Measurements from ENCODE around the gene C2CD2. TPM values are rescaled to one million over a fixed set of nuclear protein-coding genes. Genes with fewer than 3 reads are reported as not detected.

Gene C2CD2
- polyA plus RNA-seq, 1 donor (not counting 4 experiments of a cell fraction or from before 2014, with no cell fraction given) = 39.9 TPM

GRCh38 chr21:41918561-41919358 lies 35.1 kb downstream of the C2CD2 start:
- Histone ChIP-seq H2AFZ (ENCODE audit: control insufficient read depth, low read length) (no peak overlapping the region), H3K4me1 (ENCODE audit: control insufficient read depth, extremely low read depth, insufficient read depth, low read length) (no peaks in the 10 kb centered on the region), H3K36me3 (ENCODE audit: control insufficient read depth in 2 of 2, extremely low read depth in 1 of 2, insufficient read depth in 2 of 2, low read length in 2 of 2) (peaks cover 22 to 29% of the 10 kb centered on the region in 2 experiments), H4K20me1 (ENCODE audit: control insufficient read depth, extremely low read depth, insufficient read depth, low read length) (no peaks in the 10 kb centered on the region), H3K4me2 (ENCODE audit: control insufficient read depth, extremely low read depth, insufficient read depth, low read depth, low read length) (no peak overlapping the region), H3K27ac (ENCODE audit: control insufficient read depth, insufficient read depth, low read length) (no peak overlapping the region), H3K9ac (ENCODE audit: control insufficient read depth, extremely low read depth, insufficient read depth, low read length) (no peak overlapping the region), H3K9me1 (ENCODE audit: control insufficient read depth, extremely low read depth, insufficient read depth, low read length) (no peaks in the 10 kb centered on the region), H3K4me3 (ENCODE audit: control insufficient read depth in 2 of 3, extremely low read depth in 1 of 3, insufficient read depth in 2 of 3, low read depth in 1 of 3, low read length in 3 of 3) (no peak overlapping the region), H3K9me3 (ENCODE audit: control insufficient read depth, low read depth, low read length) (no peaks in the 10 kb centered on the region), H3K27me3 (ENCODE audit: control insufficient read depth, extremely low read depth, insufficient read depth, low read length) (no peaks in the 10 kb centered on the region), H3K79me2 (ENCODE audit: control insufficient read depth, insufficient read depth, low read length) (peaks cover 7% of the 10 kb centered on the region)
- TF ChIP-seq CTCF (optimal IDR thresholded peaks at IDR 0.05 in 1 of 3, IDR thresholded peaks at IDR 0.05 in 1 of 3, conservative IDR thresholded peaks at IDR 0.05 in 1 of 3; ENCODE audit: extremely low read depth in 1 of 3, insufficient read depth in 2 of 3, low read length in 3 of 3) = no peak
- no peak for TF ChIP-seq EZH2 (IDR thresholded peaks at IDR 0.05; ENCODE audit: low read length)
- FAIRE-seq (no peak), DNase-seq (ENCODE audit: low read depth, low spot score) (no peak)
- dilution Hi-C loops (cut with MboI; ENCODE audit: extremely low pct_ligation_motif_present, low sequenced_read_pairs) = no loop called here

- H3K9me3 ChIP-seq (ENCODE audit: control insufficient read depth, low read depth, low read length) = no peaks in the 10 kb centered on the region
- H4K20me1 ChIP-seq (ENCODE audit: control insufficient read depth, extremely low read depth, insufficient read depth, low read length) = no peaks in the 10 kb centered on the region
- FAIRE-seq (no peak), DNase-seq (ENCODE audit: low read depth, low spot score) (no peak)
- H3K27ac ChIP-seq (ENCODE audit: control insufficient read depth, insufficient read depth, low read length) = no peak overlapping the region
- dilution Hi-C loops (cut with MboI; ENCODE audit: extremely low pct_ligation_motif_present, low sequenced_read_pairs) = no loop called here
- peaks cover 31 to 37% of the 10 kb centered on the region in 2 experiments for H3K36me3 ChIP-seq (ENCODE audit: control insufficient read depth in 2 of 2, extremely low read depth in 1 of 2, insufficient read depth in 2 of 2, low read length in 2 of 2)
- H3K79me2 ChIP-seq (ENCODE audit: control insufficient read depth, insufficient read depth, low read length) = peaks cover 4% of the 10 kb centered on the region
- no peaks in the 10 kb centered on the region for H3K9me1 ChIP-seq (ENCODE audit: control insufficient read depth, extremely low read depth, insufficient read depth, low read length)
- H3K4me3 ChIP-seq (ENCODE audit: control insufficient read depth in 2 of 3, extremely low read depth in 1 of 3, insufficient read depth in 2 of 3, low read depth in 1 of 3, low read length in 3 of 3) = no peak overlapping the region
- no peaks in the 10 kb centered on the region for H3K27me3 ChIP-seq (ENCODE audit: control insufficient read depth, extremely low read depth, insufficient read depth, low read length)
- H3K4me2 ChIP-seq (ENCODE audit: control insufficient read depth, extremely low read depth, insufficient read depth, low read depth, low read length) = no peak overlapping the region
- TF ChIP-seq CTCF (optimal IDR thresholded peaks at IDR 0.05 in 1 of 3, IDR thresholded peaks at IDR 0.05 in 1 of 3, conservative IDR thresholded peaks at IDR 0.05 in 1 of 3; ENCODE audit: extremely low read depth in 1 of 3, insufficient read depth in 2 of 3, low read length in 3 of 3) (no peak), EZH2 (IDR thresholded peaks at IDR 0.05; ENCODE audit: low read length) (no peak)
- H3K9ac ChIP-seq (ENCODE audit: control insufficient read depth, extremely low read depth, insufficient read depth, low read length) = no peak overlapping the region
- no peak overlapping the region for H2AFZ ChIP-seq (ENCODE audit: control insufficient read depth, low read length)
- H3K4me1 ChIP-seq (ENCODE audit: control insufficient read depth, extremely low read depth, insufficient read depth, low read length) = no peaks in the 10 kb centered on the region
These were observed 36.3 kb downstream of the C2CD2 start for GRCh38 chr21:41917531-41917930.
